GM23338 (cell line): ENCODE measurements around the gene GOLGA7B. TPM values are rescaled to one million over a fixed set of nuclear protein-coding genes. Genes with fewer than 3 reads are reported as not detected.
A peak's percentile ranks its signal among the peaks of the same experiment; 100 is the strongest.

Source experiments
- ATAC-seq: fragments of 200-7000 bp; cut with Tn5 transposase; 3 replicates; pipeline ENCODE4 v1.9.1; 2020
- DNase-seq: peaks from one replicate; pipeline ENCODE4 v3.0.0-alpha.2; 2015; ENCODE audit warnings: low spot score
- H2AFZ ChIP-seq: fragments of 200-600 bp; sonication (generic); 2 replicates; pipeline ENCODE4 v1.8.0; 2016; ENCODE audit warnings: antibody characterized with exemption, mild to moderate bottlenecking, moderate library complexity
- H3F3A ChIP-seq: fragments of 200-600 bp; sonication (generic); replicated peaks from 2 replicates; pipeline ENCODE4 v1.8.0; 2017; ENCODE audit warnings: antibody characterized with exemption, mixed run types, low read depth
- H3K27ac ChIP-seq: fragments of 200-600 bp; sonication (generic); 2 replicates; pipeline ENCODE4 v1.6.1; 2016; ENCODE audit warnings: low read depth
- H3K27me3 ChIP-seq: fragments of 200-600 bp; sonication (generic); 2 replicates; pipeline ENCODE4 v1.8.0; 2016; ENCODE audit warnings: mild to moderate bottlenecking, mixed run types, moderate library complexity; ENCODE audit not compliant: insufficient read depth
- H3K36me3 ChIP-seq: fragments of 200-600 bp; sonication (generic); 2 replicates; pipeline ENCODE4 v1.8.0; 2016; ENCODE audit warnings: mild to moderate bottlenecking; ENCODE audit not compliant: insufficient read depth
- H3K4me1 ChIP-seq: fragments of 200-600 bp; sonication (generic); 2 replicates; pipeline ENCODE4 v1.8.0; 2016; ENCODE audit warnings: mild to moderate bottlenecking, moderate library complexity; ENCODE audit not compliant: insufficient read depth
- H3K4me2 ChIP-seq: fragments of 200-600 bp; sonication (generic); 2 replicates; pipeline ENCODE4 v1.7.1; 2017; ENCODE audit warnings: mixed run types
- H3K4me3 ChIP-seq: fragments of 200-600 bp; sonication (generic); 2 replicates; pipeline ENCODE4 v1.6.1; 2016; ENCODE audit warnings: mixed run types
- H3K79me2 ChIP-seq: fragments of 200-600 bp; sonication (generic); replicated peaks from 2 replicates; pipeline ENCODE4 v1.8.0; 2017; ENCODE audit warnings: mild to moderate bottlenecking; ENCODE audit not compliant: insufficient read depth
- H3K9me2 ChIP-seq: fragments of 200-600 bp; sonication (generic); 2 replicates; pipeline ENCODE4 v1.8.0; 2017; ENCODE audit not compliant: insufficient read depth
- H4K20me1 ChIP-seq: fragments of 200-600 bp; sonication (generic); replicated peaks from 2 replicates; pipeline ENCODE4 v1.8.0; 2017; ENCODE audit warnings: mild to moderate bottlenecking; ENCODE audit not compliant: insufficient read depth
- H3K27ac Mint-ChIP-seq: 2 replicates; pipeline ENCODE4 v1.8.0; 2020; ENCODE audit warnings: inconsistent platforms, mild to moderate bottlenecking, moderate library complexity, mixed read lengths
- H3K27me3 Mint-ChIP-seq: 3 replicates; pipeline ENCODE4 v1.8.0; 2022; ENCODE audit warnings: low read depth, mild to moderate bottlenecking, moderate library complexity, mixed read lengths, inconsistent platforms; ENCODE audit not compliant: insufficient read depth, poor library complexity
- H3K36me3 Mint-ChIP-seq: 3 replicates; pipeline ENCODE4 v1.8.0; 2021; ENCODE audit warnings: low read depth, mild to moderate bottlenecking, inconsistent platforms, moderate library complexity, mixed read lengths
- H3K4me1 Mint-ChIP-seq: 3 replicates; pipeline ENCODE4 v1.8.0; 2020; ENCODE audit warnings: mild to moderate bottlenecking, inconsistent platforms, mixed read lengths
- H3K4me3 Mint-ChIP-seq: 3 replicates; pipeline ENCODE4 v1.8.0; 2021; ENCODE audit warnings: moderate library complexity, mild to moderate bottlenecking, inconsistent platforms, mixed read lengths
- H3K9me3 Mint-ChIP-seq: 3 replicates; pipeline ENCODE4 v1.8.0; 2020; ENCODE audit warnings: moderate library complexity, mild to moderate bottlenecking, inconsistent platforms, mixed read lengths
- CREB1 ChIP-seq: fragments of 250-450 bp; sonication (Bioruptor Pico); IDR thresholded peaks from 2 replicates; pipeline ENCODE4 v1.5.0; 2020; ENCODE audit warnings: low read depth, mild to moderate bottlenecking, moderate library complexity
- EZH2 ChIP-seq: fragments of 200-600 bp; sonication (generic); IDR thresholded peaks from one replicate; pipeline ENCODE4 v1.8.0; 2017; ENCODE audit warnings: antibody characterized with exemption, mild to moderate bottlenecking, low read depth; ENCODE audit not compliant: unreplicated experiment
- EZH2phosphoT487 ChIP-seq: fragments of 200-600 bp; sonication (generic); IDR thresholded peaks from one replicate; pipeline ENCODE4 v1.8.1; 2018; ENCODE audit warnings: antibody characterized with exemption; ENCODE audit not compliant: unreplicated experiment
- JUNB ChIP-seq: IDR thresholded peaks from one replicate; pipeline ENCODE4 v1.6.1; 2016; ENCODE audit warnings: antibody characterized with exemption; ENCODE audit not compliant: unreplicated experiment
- POLR2AphosphoS5 ChIP-seq: IDR thresholded peaks from 2 replicates; pipeline ENCODE4 v1.6.1; 2016; ENCODE audit warnings: antibody characterized with exemption, low read depth
- REST ChIP-seq: IDR thresholded peaks from one replicate; pipeline ENCODE4 v1.6.1; 2018; ENCODE audit warnings: antibody characterized with exemption; ENCODE audit not compliant: unreplicated experiment
- STAT1 ChIP-seq: IDR thresholded peaks from one replicate; pipeline ENCODE4 v1.6.1; 2016; ENCODE audit warnings: antibody characterized with exemption; ENCODE audit not compliant: unreplicated experiment
- ZNF331 ChIP-seq: fragments of 250-450 bp; sonication (Bioruptor Pico); IDR thresholded peaks from 2 replicates; pipeline ENCODE4 v1.5.0; 2020; ENCODE audit warnings: low read depth, mild to moderate bottlenecking, moderate library complexity
- polyA plus RNA-seq: library from polyadenylated mRNA; unstranded; fragments of >200 nt; fragmentation: Nextera tagmentation; extraction: Ambion mirVana; gene quantifications from 2 replicates; pipeline ENCODE4 v1.2.1, GENCODE V29; 2016
- total RNA-seq: library from RNA; depleted of rRNA; stranded (reverse); fragments of >200 nt; shearing (Covaris generic); gene quantifications from 2 replicates; pipeline ENCODE4 v1.2.3, GENCODE V29; 2014
- TF ChIP-seq, protein P1 (sequence below): fragments of 250-450 bp; sonication (Bioruptor Pico); IDR thresholded peaks from 2 replicates; pipeline ENCODE4 v1.5.0; 2020; ENCODE audit warnings: mild to moderate bottlenecking, moderate library complexity

The GOLGA7B gene
- total and polyA plus RNA-seq, 2 experiments from 2014 or later, result 0.14 to 0.15 TPM

DNA sequence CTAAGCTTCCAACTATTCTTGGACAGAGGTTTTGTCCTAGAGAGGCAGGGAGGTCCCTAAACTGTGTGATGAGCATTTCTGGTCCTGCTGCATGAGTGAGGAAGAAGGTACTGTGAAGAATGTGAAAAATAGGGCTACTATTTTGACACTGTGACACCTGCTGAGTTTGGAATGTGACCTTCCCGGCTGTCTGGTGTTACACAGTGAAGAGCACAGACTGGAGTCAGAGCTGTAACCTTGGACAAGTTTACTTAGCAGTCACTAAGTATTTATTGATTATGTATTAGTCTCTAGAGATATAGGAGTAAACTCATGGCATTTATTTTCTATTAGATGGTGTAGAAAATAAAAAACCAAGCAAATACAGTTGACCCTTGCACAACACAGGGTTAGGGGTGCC, 12.3 kb downstream of the GOLGA7B start:
- H3K4me2 ChIP-seq, result peak overlapping the region; percentile 42; the same call in 1 of the 2 replicates
- Mint-ChIP-seq H3K9me3 (no peaks in the 10 kb centered on the region), H3K27me3 (peaks cover 19% of the 10 kb centered on the region), H3K4me3 (peak overlapping the region; percentile 13; the same call in 1 of the 3 replicates), H3K27ac (no peak overlapping the region), H3K36me3 (no peaks in the 10 kb centered on the region), H3K4me1 (peaks cover 40% of the 10 kb centered on the region)
- TF ChIP-seq EZH2 (no peak), STAT1 (no peak), CREB1 (CRISPR knock-in tag) (no peak), EZH2phosphoT487 (no peak), JUNB (no peak), ZNF331 (CRISPR knock-in tag) (no peak), REST (no peak), POLR2AphosphoS5 (no peak)
- TF ChIP-seq, protein P1, sequence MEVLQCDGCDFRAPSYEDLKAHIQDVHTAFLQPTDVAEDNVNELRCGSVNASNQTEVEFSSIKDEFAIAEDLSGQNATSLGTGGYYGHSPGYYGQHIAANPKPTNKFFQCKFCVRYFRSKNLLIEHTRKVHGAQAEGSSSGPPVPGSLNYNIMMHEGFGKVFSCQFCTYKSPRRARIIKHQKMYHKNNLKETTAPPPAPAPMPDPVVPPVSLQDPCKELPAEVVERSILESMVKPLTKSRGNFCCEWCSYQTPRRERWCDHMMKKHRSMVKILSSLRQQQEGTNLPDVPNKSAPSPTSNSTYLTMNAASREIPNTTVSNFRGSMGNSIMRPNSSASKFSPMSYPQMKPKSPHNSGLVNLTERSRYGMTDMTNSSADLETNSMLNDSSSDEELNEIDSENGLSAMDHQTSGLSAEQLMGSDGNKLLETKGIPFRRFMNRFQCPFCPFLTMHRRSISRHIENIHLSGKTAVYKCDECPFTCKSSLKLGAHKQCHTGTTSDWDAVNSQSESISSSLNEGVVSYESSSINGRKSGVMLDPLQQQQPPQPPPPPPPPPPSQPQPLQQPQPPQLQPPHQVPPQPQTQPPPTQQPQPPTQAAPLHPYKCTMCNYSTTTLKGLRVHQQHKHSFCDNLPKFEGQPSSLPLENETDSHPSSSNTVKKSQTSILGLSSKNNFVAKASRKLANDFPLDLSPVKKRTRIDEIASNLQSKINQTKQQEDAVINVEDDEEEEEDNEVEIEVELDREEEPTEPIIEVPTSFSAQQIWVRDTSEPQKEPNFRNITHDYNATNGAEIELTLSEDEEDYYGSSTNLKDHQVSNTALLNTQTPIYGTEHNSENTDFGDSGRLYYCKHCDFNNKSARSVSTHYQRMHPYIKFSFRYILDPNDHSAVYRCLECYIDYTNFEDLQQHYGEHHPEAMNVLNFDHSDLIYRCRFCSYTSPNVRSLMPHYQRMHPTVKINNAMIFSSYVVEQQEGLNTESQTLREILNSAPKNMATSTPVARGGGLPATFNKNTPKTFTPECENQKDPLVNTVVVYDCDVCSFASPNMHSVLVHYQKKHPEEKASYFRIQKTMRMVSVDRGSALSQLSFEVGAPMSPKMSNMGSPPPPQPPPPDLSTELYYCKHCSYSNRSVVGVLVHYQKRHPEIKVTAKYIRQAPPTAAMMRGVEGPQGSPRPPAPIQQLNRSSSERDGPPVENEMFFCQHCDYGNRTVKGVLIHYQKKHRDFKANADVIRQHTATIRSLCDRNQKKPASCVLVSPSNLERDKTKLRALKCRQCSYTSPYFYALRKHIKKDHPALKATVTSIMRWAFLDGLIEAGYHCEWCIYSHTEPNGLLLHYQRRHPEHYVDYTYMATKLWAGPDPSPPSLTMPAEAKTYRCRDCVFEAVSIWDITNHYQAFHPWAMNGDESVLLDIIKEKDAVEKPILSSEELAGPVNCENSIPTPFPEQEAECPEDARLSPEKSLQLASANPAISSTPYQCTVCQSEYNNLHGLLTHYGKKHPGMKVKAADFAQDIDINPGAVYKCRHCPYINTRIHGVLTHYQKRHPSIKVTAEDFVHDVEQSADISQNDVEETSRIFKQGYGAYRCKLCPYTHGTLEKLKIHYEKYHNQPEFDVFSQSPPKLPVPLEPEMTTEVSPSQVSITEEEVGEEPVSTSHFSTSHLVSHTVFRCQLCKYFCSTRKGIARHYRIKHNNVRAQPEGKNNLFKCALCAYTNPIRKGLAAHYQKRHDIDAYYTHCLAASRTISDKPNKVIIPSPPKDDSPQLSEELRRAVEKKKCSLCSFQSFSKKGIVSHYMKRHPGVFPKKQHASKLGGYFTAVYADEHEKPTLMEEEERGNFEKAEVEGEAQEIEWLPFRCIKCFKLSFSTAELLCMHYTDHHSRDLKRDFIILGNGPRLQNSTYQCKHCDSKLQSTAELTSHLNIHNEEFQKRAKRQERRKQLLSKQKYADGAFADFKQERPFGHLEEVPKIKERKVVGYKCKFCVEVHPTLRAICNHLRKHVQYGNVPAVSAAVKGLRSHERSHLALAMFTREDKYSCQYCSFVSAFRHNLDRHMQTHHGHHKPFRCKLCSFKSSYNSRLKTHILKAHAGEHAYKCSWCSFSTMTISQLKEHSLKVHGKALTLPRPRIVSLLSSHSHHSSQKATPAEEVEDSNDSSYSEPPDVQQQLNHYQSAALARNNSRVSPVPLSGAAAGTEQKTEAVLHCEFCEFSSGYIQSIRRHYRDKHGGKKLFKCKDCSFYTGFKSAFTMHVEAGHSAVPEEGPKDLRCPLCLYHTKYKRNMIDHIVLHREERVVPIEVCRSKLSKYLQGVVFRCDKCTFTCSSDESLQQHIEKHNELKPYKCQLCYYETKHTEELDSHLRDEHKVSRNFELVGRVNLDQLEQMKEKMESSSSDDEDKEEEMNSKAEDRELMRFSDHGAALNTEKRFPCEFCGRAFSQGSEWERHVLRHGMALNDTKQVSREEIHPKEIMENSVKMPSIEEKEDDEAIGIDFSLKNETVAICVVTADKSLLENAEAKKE (CRISPR knock-in tag), result no peak
- no peak overlapping the region for H3K27ac ChIP-seq
- H3K36me3 ChIP-seq, result no peaks in the 10 kb centered on the region
- no peak overlapping the region for H2AFZ ChIP-seq
- H3K79me2 ChIP-seq, result no peaks in the 10 kb centered on the region
- DNase-seq (peak; percentile 87), ATAC-seq (peak; percentile 90)
- no peaks in the 10 kb centered on the region for H3F3A ChIP-seq
- H4K20me1 ChIP-seq, result no peaks in the 10 kb centered on the region
- no peaks in the 10 kb centered on the region for H3K9me2 ChIP-seq
- H3K4me3 ChIP-seq, result no peak overlapping the region
- H3K27me3 ChIP-seq, result no peaks in the 10 kb centered on the region
- peaks cover 19% of the 10 kb centered on the region for H3K4me1 ChIP-seq
